Endothelial cell of umbilical vein (primary cell): Measurements from ENCODE around the gene VSIG1. TPM values are rescaled to one million over a fixed set of nuclear protein-coding genes. Genes with fewer than 3 reads are reported as not detected.

Experiments
- BruUV-seq: library from RNA; stranded (reverse); fragments of 400-500 nt; replicated peaks from 2 replicates; lab custom pipeline; 2021; lab: Mats Ljungman, UMichigan
- CTCF ChIA-PET: fragments of 300-600, 350-600 bp; sonication (Branson Sonifier 250); formaldehyde crosslinking; loops from one replicate; lab custom pipeline; 2021; ENCODE audit warnings: antibody characterized with exemption, inconsistent platforms; lab: Charles Lee
- POLR2A ChIA-PET: fragments of 300-600, 350-600 bp; sonication (Branson Sonifier 250); formaldehyde crosslinking; loops from one replicate; lab custom pipeline; 2021; ENCODE audit warnings: antibody characterized with exemption, inconsistent platforms; lab: Charles Lee
- DNase-seq: peaks from one replicate; pipeline ENCODE4 v3.0.0-alpha.2; 2011; ENCODE audit warnings: low read depth, low spot score
- FAIRE-seq: peaks from 2 replicates; lab custom pipeline; 2011; peaks lifted over from hg19 to GRCh38; lab: Jason Lieb, UNC
- H2AFZ ChIP-seq: 2 replicates; pipeline ENCODE4 v1.6.0; 2012; ENCODE audit warnings: low read depth, low read length, control low read depth, inconsistent platforms
- H3K27ac ChIP-seq: 2 replicates; pipeline ENCODE4 v1.5.1; 2011; ENCODE audit warnings: low read depth, mild to moderate bottlenecking, control low read depth, low read length, moderate library complexity; ENCODE audit not compliant: insufficient read depth
- H3K27me3 ChIP-seq, 2 experiments: 2 replicates each; pipeline versions ENCODE4 v1.6.0 to v1.6.1; 2011; ENCODE audit warnings: low read length in 2 of 2, mixed read lengths in 1 of 2; ENCODE audit not compliant: control insufficient read depth in 2 of 2, insufficient read depth in 2 of 2
- H3K36me3 ChIP-seq, 2 experiments: 2 replicates in 1 of 2; 3 replicates in 1 of 2; pipeline ENCODE4 v1.5.1; 2011; ENCODE audit warnings: low read length in 2 of 2, mild to moderate bottlenecking in 1 of 2, moderate library complexity in 1 of 2; ENCODE audit not compliant: control insufficient read depth in 2 of 2, insufficient read depth in 2 of 2; ENCODE audit errors: extremely low read depth in 1 of 2
- H3K4me1 ChIP-seq: 3 replicates; pipeline ENCODE4 v1.5.1; 2011; ENCODE audit warnings: mild to moderate bottlenecking, low read length; ENCODE audit not compliant: control insufficient read depth, insufficient read depth; ENCODE audit errors: extremely low read depth
- H3K4me2 ChIP-seq: 2 replicates; pipeline ENCODE4 v1.6.1; 2011; ENCODE audit warnings: low read length, control low read depth, mixed read lengths; ENCODE audit not compliant: insufficient read depth
- H3K4me3 ChIP-seq, 3 experiments: fragments of 200-600 bp in 1 of 3; sonication (generic), shearing (Covaris generic) in 1 of 3; replicated peaks in 1 of 3; 2 replicates each; pipeline ENCODE4 v1.5.1; 2011 to 2016; ENCODE audit warnings: control low read depth in 3 of 3, low read length in 3 of 3, mild to moderate bottlenecking in 2 of 3, inconsistent platforms in 1 of 3, low read depth in 1 of 3, moderate library complexity in 1 of 3; ENCODE audit not compliant: insufficient read depth in 1 of 3
- H3K79me2 ChIP-seq: 2 replicates; pipeline ENCODE4 v1.6.0; 2012; ENCODE audit warnings: low read length, inconsistent platforms; ENCODE audit not compliant: control insufficient read depth, insufficient read depth
- H3K9ac ChIP-seq: replicated peaks from 2 replicates; pipeline ENCODE3; 2011; ENCODE audit warnings: low read length, control low read depth; ENCODE audit not compliant: insufficient read depth; ENCODE audit errors: extremely low read depth
- H3K9me1 ChIP-seq: replicated peaks from 3 replicates; pipeline ENCODE4 v1.6.0; 2011; ENCODE audit warnings: mild to moderate bottlenecking, low read length; ENCODE audit not compliant: control insufficient read depth, insufficient read depth; ENCODE audit errors: extremely low read depth
- H3K9me3 ChIP-seq: replicated peaks from 2 replicates; pipeline ENCODE4 v1.5.1; 2012; ENCODE audit warnings: low read length, inconsistent platforms; ENCODE audit not compliant: control insufficient read depth, insufficient read depth
- H4K20me1 ChIP-seq: replicated peaks from 2 replicates; pipeline ENCODE3; 2011; ENCODE audit warnings: mild to moderate bottlenecking, low read length; ENCODE audit not compliant: control insufficient read depth, insufficient read depth; ENCODE audit errors: extremely low read depth
- EZH2 ChIP-seq: IDR thresholded peaks from 2 replicates; pipeline ENCODE4 v1.6.1; 2012; ENCODE audit warnings: borderline replicate concordance, low read depth, mild to moderate bottlenecking, moderate library complexity, low read length, inconsistent platforms; ENCODE audit not compliant: severe bottlenecking
- FOS ChIP-seq: IDR thresholded peaks from 2 replicates; pipeline ENCODE4 v1.6.1; 2011; ENCODE audit warnings: mild to moderate bottlenecking, low read length, moderate library complexity, borderline replicate concordance; ENCODE audit not compliant: insufficient read depth
- GATA2 ChIP-seq: IDR thresholded peaks from 2 replicates; pipeline ENCODE4 v1.7.0; 2011; ENCODE audit warnings: low read depth, mild to moderate bottlenecking, moderate library complexity, mixed read lengths, low read length; ENCODE audit not compliant: insufficient read length, insufficient read depth
- JUN ChIP-seq: IDR thresholded peaks from 2 replicates; pipeline ENCODE4 v1.6.1; 2011; ENCODE audit warnings: borderline replicate concordance, low read depth; ENCODE audit not compliant: insufficient read length, insufficient read depth
- MYC ChIP-seq: IDR thresholded peaks from one replicate; pipeline ENCODE4 v1.6.1; 2011; ENCODE audit warnings: mild to moderate bottlenecking, low read depth, low read length
- POLR2A ChIP-seq: IDR thresholded peaks from 2 replicates; pipeline ENCODE4 v1.6.1; 2012; ENCODE audit warnings: low read depth, mild to moderate bottlenecking, control low read depth, low read length
- POLR2AphosphoS5 ChIP-seq: IDR thresholded peaks from 2 replicates; pipeline ENCODE4 v1.6.1; 2012; ENCODE audit warnings: low read depth, mild to moderate bottlenecking, control low read depth, low read length, moderate library complexity; ENCODE audit not compliant: insufficient read depth
- dilution Hi-C: fragments of 300-500 bp; cut with MboI; formaldehyde crosslinking; loops from one replicate; pipeline ENCODE4 v1.15.0; 2019; ENCODE audit warnings: low sequenced_read_pairs; ENCODE audit not compliant: extremely low pct_ligation_motif_present
- intact Hi-C: fragments of 100-400 bp; cut with micrococcal nuclease; formaldehyde crosslinking; loops from one replicate; pipeline ENCODE4 v1.10.0; 2022
- polyA plus RNA-seq, 4 experiments: library from polyadenylated mRNA; depleted of rRNA in 3 of 4; stranded (reverse) in 3 of 4; unstranded in 1 of 4; fragments of >200 nt; gene quantifications; 2 replicates each; pipeline versions ENCODE4 v1.2.1 to v1.2.3, GENCODE V29; 2011 to 2012; ENCODE audit warnings: missing spikeins in 1 of 4
- total RNA-seq: library from RNA; stranded (reverse); gene quantifications from 2 replicates; pipeline ENCODE4 v1.2.3, GENCODE V29; 2021
- TF ChIP-seq, protein P1 (sequence below), 2 donors: IDR thresholded peaks; 1 replicate in 1 of 2; 2 replicates in 1 of 2; pipeline ENCODE4 v1.5.1; 2011; ENCODE audit warnings: low read length in 2 of 2, mild to moderate bottlenecking in 2 of 2, moderate library complexity in 2 of 2, control low read depth in 1 of 2, inconsistent platforms in 1 of 2, low read depth in 1 of 2; ENCODE audit not compliant: insufficient read depth in 1 of 2; ENCODE audit errors: extremely low read depth in 1 of 2
- TF ChIP-seq, protein P2 (sequence below): IDR thresholded peaks from 2 replicates; pipeline ENCODE4 v1.6.1; 2011; ENCODE audit not compliant: insufficient read depth, insufficient read length

The VSIG1 gene
- total and polyA plus RNA-seq, 2 donors (not counting 3 experiments of a cell fraction or from before 2014, with no cell fraction given), result 1.5 to 2.1 TPM

DNA sequence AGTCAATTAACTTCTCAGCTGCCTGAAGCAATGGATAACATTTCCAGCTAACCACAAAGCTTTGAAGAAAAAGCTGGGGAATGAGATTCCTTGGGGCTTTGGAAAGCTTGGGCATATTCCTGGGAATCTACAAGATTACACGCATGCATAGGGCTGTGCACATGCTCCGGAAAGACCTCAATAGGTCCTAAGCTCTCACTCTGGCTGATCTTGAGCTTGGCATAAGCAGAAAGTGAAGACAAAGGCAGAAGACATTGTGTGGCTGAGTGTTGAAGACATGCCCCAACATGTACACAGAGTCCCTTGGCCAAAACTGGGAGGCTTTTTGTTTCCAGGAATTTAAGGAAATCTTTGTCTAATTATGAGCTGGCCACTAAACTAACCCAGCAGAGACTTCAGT, 77.9 kb downstream of the VSIG1 start:
- CTCF ChIA-PET, result interaction anchor here (1.2 kb wide), 2 partner anchors 17 to 31 kb away, joined by 3 to 8 read pairs; partner anchors contain the start of genes ATG4A and PSMD10
- H3K27ac ChIP-seq, result peak overlapping the region; percentile 48
- peak; percentile 28 for FAIRE-seq
- H3K4me3 ChIP-seq, result no peak overlapping the region
- H3K9me1 ChIP-seq, result no peaks in the 10 kb centered on the region
- H4K20me1 ChIP-seq, result no peaks in the 10 kb centered on the region
- intact Hi-C loops, result no loop called here
- dilution Hi-C loops, result no loop called here
- POLR2A ChIA-PET, result interaction anchor here (1.7 kb wide), 1 partner anchor 9 kb away, joined by 4 read pairs; no protein-coding TSS in a partner anchor
- peaks cover 10% of the 10 kb centered on the region for H3K79me2 ChIP-seq
- BruUV-seq, result no TSS peak
- no peaks in the 10 kb centered on the region for H3K9me3 ChIP-seq
- no peak overlapping the region for H3K4me2 ChIP-seq
- no peak overlapping the region for H2AFZ ChIP-seq
- DNase-seq, result peak; percentile 41
- H3K4me1 ChIP-seq, result peaks cover 11% of the 10 kb centered on the region
- H3K36me3 ChIP-seq, result no peaks in the 10 kb centered on the region
- TF ChIP-seq, protein P1, sequence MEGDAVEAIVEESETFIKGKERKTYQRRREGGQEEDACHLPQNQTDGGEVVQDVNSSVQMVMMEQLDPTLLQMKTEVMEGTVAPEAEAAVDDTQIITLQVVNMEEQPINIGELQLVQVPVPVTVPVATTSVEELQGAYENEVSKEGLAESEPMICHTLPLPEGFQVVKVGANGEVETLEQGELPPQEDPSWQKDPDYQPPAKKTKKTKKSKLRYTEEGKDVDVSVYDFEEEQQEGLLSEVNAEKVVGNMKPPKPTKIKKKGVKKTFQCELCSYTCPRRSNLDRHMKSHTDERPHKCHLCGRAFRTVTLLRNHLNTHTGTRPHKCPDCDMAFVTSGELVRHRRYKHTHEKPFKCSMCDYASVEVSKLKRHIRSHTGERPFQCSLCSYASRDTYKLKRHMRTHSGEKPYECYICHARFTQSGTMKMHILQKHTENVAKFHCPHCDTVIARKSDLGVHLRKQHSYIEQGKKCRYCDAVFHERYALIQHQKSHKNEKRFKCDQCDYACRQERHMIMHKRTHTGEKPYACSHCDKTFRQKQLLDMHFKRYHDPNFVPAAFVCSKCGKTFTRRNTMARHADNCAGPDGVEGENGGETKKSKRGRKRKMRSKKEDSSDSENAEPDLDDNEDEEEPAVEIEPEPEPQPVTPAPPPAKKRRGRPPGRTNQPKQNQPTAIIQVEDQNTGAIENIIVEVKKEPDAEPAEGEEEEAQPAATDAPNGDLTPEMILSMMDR (IDR thresholded peaks at IDR 0.05; ENCODE audit: extremely low read depth in 1 of 2, insufficient read depth in 1 of 2, low read depth in 1 of 2, low read length in 2 of 2), result no peak
- TF ChIP-seq, protein P2, sequence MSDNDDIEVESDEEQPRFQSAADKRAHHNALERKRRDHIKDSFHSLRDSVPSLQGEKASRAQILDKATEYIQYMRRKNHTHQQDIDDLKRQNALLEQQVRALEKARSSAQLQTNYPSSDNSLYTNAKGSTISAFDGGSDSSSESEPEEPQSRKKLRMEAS, result no peak
- TF ChIP-seq GATA2 (no peak), POLR2A (no peak), EZH2 (no peak), MYC (no peak), POLR2AphosphoS5 (no peak), FOS (no peak), JUN (no peak)
- no peaks in the 10 kb centered on the region for H3K27me3 ChIP-seq
- no peak overlapping the region for H3K9ac ChIP-seq
